ENCODE data around the gene PNLIPRP2.

PNLIPRP2 gene

GRCh38 chr10:116588995-116589394 is 31.8 kb upstream of the PNLIPRP2 start:
- H3K4me2 ChIP-seq (ENCODE audit: low read depth, low read length, poor library complexity, severe bottlenecking): no peak overlapping the region
- H4K20me1 ChIP-seq (ENCODE audit: low read depth, low read length): no peaks in the 10 kb centered on the region
- no peaks in the 10 kb centered on the region for H3K27me3 ChIP-seq (ENCODE audit: low read length)
- H3K27ac ChIP-seq (ENCODE audit: low read depth, low read length): no peak overlapping the region
- TF ChIP-seq CTCF (IDR thresholded peaks at IDR 0.05; ENCODE audit: insufficient read depth, low read length, poor library complexity, severe bottlenecking): no peak
- TF ChIP-seq EZH2phosphoT487 (conservative IDR thresholded peaks at IDR 0.05; ENCODE audit: low read length): no peak
- H2AFZ ChIP-seq (ENCODE audit: low read depth, low read length, severe bottlenecking): no peak overlapping the region
- H3K9me2 ChIP-seq (replicated peaks; ENCODE audit: insufficient read depth, low read length): no peaks in the 10 kb centered on the region
- no peaks in the 10 kb centered on the region for H3F3A ChIP-seq (ENCODE audit: insufficient read depth)
- H3K9ac ChIP-seq (ENCODE audit: low read length): no peak overlapping the region
- H3K9me3 ChIP-seq (ENCODE audit: insufficient read depth, low read length): no peaks in the 10 kb centered on the region
- H3K79me2 ChIP-seq (ENCODE audit: insufficient read depth, low read length): no peaks in the 10 kb centered on the region
- H3K4me3 ChIP-seq (ENCODE audit: insufficient read depth, low read length, poor library complexity, severe bottlenecking): no peak overlapping the region
- H3K36me3 ChIP-seq (ENCODE audit: low read length): no peaks in the 10 kb centered on the region

GRCh38 chr10:116589926-116590325 is 30.8 kb upstream of the PNLIPRP2 start:
- H3K4me2 ChIP-seq (ENCODE audit: low read depth, low read length, poor library complexity, severe bottlenecking): no peak overlapping the region

GRCh38 chr10:116590590-116591444 is 29.9 kb upstream of the PNLIPRP2 start, which contains the start of gene PNLIPRP1:
Gene PNLIPRP1 (plus strand): TSS chr10:116590959. CDS start chr10:116591130, 171 bp downstream.
- Histone ChIP-seq H3K9me3 (ENCODE audit: insufficient read depth, low read length) (no peaks in the 10 kb centered on the region), H4K20me1 (ENCODE audit: low read depth, low read length) (no peaks in the 10 kb centered on the region), H3K27me3 (ENCODE audit: low read length) (no peaks in the 10 kb centered on the region), H3K4me2 (ENCODE audit: low read depth, low read length, poor library complexity, severe bottlenecking) (no peak within 1 kb of the TSS), H3K27ac (ENCODE audit: low read depth, low read length) (no peak within 1 kb of the TSS), H3F3A (ENCODE audit: insufficient read depth) (no peaks in the 10 kb centered on the region), H3K79me2 (ENCODE audit: insufficient read depth, low read length) (no peaks in the 10 kb centered on the region), H2AFZ (ENCODE audit: low read depth, low read length, severe bottlenecking) (no peak within 1 kb of the TSS), H3K9ac (ENCODE audit: low read length) (no peak within 1 kb of the TSS), H3K4me3 (ENCODE audit: insufficient read depth, low read length, poor library complexity, severe bottlenecking) (no peak within 1 kb of the TSS), H3K36me3 (ENCODE audit: low read length) (no peaks in the 10 kb centered on the region), H3K9me2 (replicated peaks; ENCODE audit: insufficient read depth, low read length) (no peaks in the 10 kb centered on the region)
- no peak for TF ChIP-seq CTCF (IDR thresholded peaks at IDR 0.05; ENCODE audit: insufficient read depth, low read length, poor library complexity, severe bottlenecking)

More at GRCh38 chr10:116589926-116590325, 30.8 kb upstream of the PNLIPRP2 start:
- Histone ChIP-seq H3K9me3 (ENCODE audit: insufficient read depth, low read length) (no peaks in the 10 kb centered on the region), H3K27ac (ENCODE audit: low read depth, low read length) (no peak overlapping the region), H3F3A (ENCODE audit: insufficient read depth) (no peaks in the 10 kb centered on the region), H2AFZ (ENCODE audit: low read depth, low read length, severe bottlenecking) (no peak overlapping the region), H3K79me2 (ENCODE audit: insufficient read depth, low read length) (no peaks in the 10 kb centered on the region), H3K36me3 (ENCODE audit: low read length) (no peaks in the 10 kb centered on the region), H3K9me2 (replicated peaks; ENCODE audit: insufficient read depth, low read length) (no peaks in the 10 kb centered on the region), H3K4me3 (ENCODE audit: insufficient read depth, low read length, poor library complexity, severe bottlenecking) (no peak overlapping the region), H4K20me1 (ENCODE audit: low read depth, low read length) (no peaks in the 10 kb centered on the region), H3K27me3 (ENCODE audit: low read length) (no peaks in the 10 kb centered on the region), H3K9ac (ENCODE audit: low read length) (no peak overlapping the region)
- TF ChIP-seq EZH2phosphoT487 (conservative IDR thresholded peaks at IDR 0.05; ENCODE audit: low read length) (no peak), CTCF (IDR thresholded peaks at IDR 0.05; ENCODE audit: insufficient read depth, low read length, poor library complexity, severe bottlenecking) (no peak)
